K562 (cell line): ENCODE measurements around the gene CYP11A1. TPM values are rescaled to one million over a fixed set of nuclear protein-coding genes. Genes with fewer than 3 reads are reported as not detected.
A peak's percentile ranks its signal among the peaks of the same experiment; 100 is the strongest.

Experiments
- ATAC-seq: fragments of 200-7000 bp; cut with Tn5 transposase; 3 replicates; pipeline ENCODE4 v1.9.1; 2020; ENCODE audit warnings: moderate library complexity
- BruUV-seq: library from RNA; stranded (reverse); fragments of 400-500 nt; replicated peaks from 2 replicates; lab custom pipeline; 2021; lab: Mats Ljungman, UMichigan
- CTCF ChIA-PET: fragments of 300-600 bp; formaldehyde crosslinking; extraction: SDS; loops from one replicate; lab custom pipeline; 2021; ENCODE audit warnings: low intra/inter-chr PET ratio; lab: Yijun Ruan, JAX
- POLR2A ChIA-PET: fragments of 300-600, 350-650 bp; sonication (Branson Sonifier 250); formaldehyde crosslinking; extraction: SDS; loops from one replicate; lab custom pipeline; 2021; ENCODE audit warnings: antibody characterized with exemption, inconsistent platforms; lab: Yijun Ruan, JAX
- DNase-seq, 4 experiments: peaks; one replicate each; pipeline versions ENCODE4 v3.0.0 to v3.0.0-alpha.2; 2011 to 2018; ENCODE audit warnings: low spot score in 3 of 4, mixed read lengths in 3 of 4; ENCODE audit errors: extremely low read depth in 1 of 4
- FAIRE-seq: peaks from 2 replicates; lab custom pipeline; 2011; peaks lifted over from hg19 to GRCh38; lab: Jason Lieb, UNC
- H2AFZ ChIP-seq: 2 replicates; pipeline ENCODE4 v1.6.0; 2011; ENCODE audit warnings: low read depth, low read length, control low read depth, inconsistent platforms
- H3K27ac ChIP-seq: fragments of 200-600 bp; 3 replicates; pipeline ENCODE4 v1.8.0; 2011; ENCODE audit warnings: low read depth, mild to moderate bottlenecking, control low read depth, inconsistent platforms, low read length, moderate library complexity, mixed read lengths; ENCODE audit errors: extremely low read depth
- H3K27me3 ChIP-seq, 2 experiments: fragments of 300-600 bp in 1 of 2; 2 replicates in 1 of 2; 3 replicates in 1 of 2; pipeline versions ENCODE4 v1.6.0 to v1.8.0; 2011; ENCODE audit warnings: inconsistent platforms in 2 of 2, low read length in 2 of 2, mild to moderate bottlenecking in 1 of 2, mixed read lengths in 1 of 2, moderate library complexity in 1 of 2; ENCODE audit not compliant: control insufficient read depth in 2 of 2, insufficient read depth in 2 of 2
- H3K36me3 ChIP-seq: fragments of 300-600 bp; 3 replicates; pipeline ENCODE4 v1.8.0; 2011; ENCODE audit warnings: mild to moderate bottlenecking, low read length, inconsistent platforms; ENCODE audit not compliant: control insufficient read depth, insufficient read depth
- H3K4me1 ChIP-seq, 2 experiments: fragments of 200-600 bp in 1 of 2; replicated peaks in 1 of 2; 2 replicates in 1 of 2; 3 replicates in 1 of 2; pipeline versions ENCODE4 v1.5.1 to v1.8.0; 2011; ENCODE audit warnings: inconsistent platforms in 2 of 2, low read length in 2 of 2, mild to moderate bottlenecking in 1 of 2, mixed read lengths in 1 of 2, moderate library complexity in 1 of 2; ENCODE audit not compliant: control insufficient read depth in 2 of 2, insufficient read depth in 2 of 2
- H3K4me2 ChIP-seq: 2 replicates; pipeline ENCODE4 v1.6.1; 2011; ENCODE audit warnings: low read length, control low read depth, inconsistent platforms, mixed read lengths; ENCODE audit not compliant: insufficient read depth
- H3K4me3 ChIP-seq: fragments of 200-600 bp; sonication (generic), shearing (Covaris generic); 2 replicates; pipeline ENCODE4 v1.5.1; 2016; ENCODE audit warnings: control low read depth, inconsistent platforms
- H3K79me2 ChIP-seq: fragments of 200-600 bp; 3 replicates; pipeline ENCODE4 v1.8.0; 2011; ENCODE audit warnings: low read length, inconsistent platforms; ENCODE audit not compliant: control insufficient read depth, insufficient read depth
- H3K9ac ChIP-seq, 2 experiments: 2 replicates each; pipeline versions ENCODE4 v1.6.0 to v1.6.1; 2011; ENCODE audit warnings: low read depth in 2 of 2, low read length in 2 of 2, control low read depth in 1 of 2, inconsistent platforms in 1 of 2, mild to moderate bottlenecking in 1 of 2, mixed read lengths in 1 of 2; ENCODE audit not compliant: insufficient read depth in 1 of 2
- H3K9me1 ChIP-seq: one replicate; pipeline ENCODE4 v1.6.0; 2011; ENCODE audit warnings: inconsistent platforms, mild to moderate bottlenecking, low read length, moderate library complexity; ENCODE audit not compliant: control insufficient read depth, insufficient read depth
- H3K9me3 ChIP-seq: replicated peaks from 2 replicates; pipeline ENCODE4 v1.5.1; 2011; ENCODE audit warnings: low read depth, low read length, inconsistent platforms; ENCODE audit not compliant: control insufficient read depth, insufficient read depth
- H4K20me1 ChIP-seq: replicated peaks from 2 replicates; pipeline ENCODE4 v1.6.1; 2011; ENCODE audit warnings: low read length, inconsistent platforms, mixed read lengths; ENCODE audit not compliant: control insufficient read depth, insufficient read depth
- CBX5 ChIP-seq: IDR thresholded peaks from 2 replicates; pipeline ENCODE4 v1.6.1; 2014; ENCODE audit warnings: low read depth, borderline replicate concordance
- DPF2 ChIP-seq: fragments of 450-650 bp; IDR thresholded peaks from 2 replicates; pipeline ENCODE4 v1.6.1; 2016
- L3MBTL2 ChIP-seq: fragments of 450-650 bp; IDR thresholded peaks from 2 replicates; pipeline ENCODE4 v1.6.1; 2016; ENCODE audit warnings: mild to moderate bottlenecking, moderate library complexity
- ZNF146 ChIP-seq: IDR thresholded peaks from one replicate; pipeline ENCODE4 v1.6.1; 2018; ENCODE audit warnings: missing compliant biosample characterization; ENCODE audit not compliant: unreplicated experiment
- ZNF75A ChIP-seq: fragments of 450-650 bp; formaldehyde crosslinking; IDR thresholded peaks from 2 replicates; pipeline ENCODE4 v1.4.0; 2020; ENCODE audit warnings: mild to moderate bottlenecking
- WGBS: fragments of 100-300 bp; shearing (Covaris generic); methylation state at CpG from one replicate; pipeline ENCODE4 v1.1.6; 2016; ENCODE audit warnings: low coverage, mixed read lengths; ENCODE audit not compliant: insufficient coverage; ENCODE audit errors: missing lambda C conversion rate; 5-methylcytosine and 5-hydroxymethylcytosine counted together
- in situ Hi-C: fragments of 300-500 bp; cut with MboI; formaldehyde crosslinking; loops from 4 replicates; pipeline ENCODE4 v1.15.0; 2018; ENCODE audit warnings: inconsistent platforms, mixed read lengths
- intact Hi-C: fragments of 100-400 bp; cut with micrococcal nuclease; formaldehyde crosslinking; loops from 2 replicates; pipeline ENCODE4 v1.14.2; 2022
- polyA plus RNA-seq, 8 experiments: library from polyadenylated mRNA; depleted of rRNA in 4 of 8; stranded (reverse) in 5 of 8; unstranded in 3 of 8; fragments of >200 nt; fragmentation: Nextera tagmentation in 2 of 8; fragmentation: Illumina TruSeq in 1 of 8; extraction: Ambion mirVana in 2 of 8; extraction: Trizol in 1 of 8; gene quantifications; 2 replicates each; pipeline versions ENCODE4 v1.2.1 to v1.2.3, GENCODE V29; 2011 to 2014; ENCODE audit warnings: inconsistent platforms in 1 of 8, missing spikeins in 1 of 8
- total RNA-seq, 7 experiments: library from RNA; depleted of rRNA in 6 of 7; stranded (reverse); fragments of >200 nt in 6 of 7; fragmentation: Illumina TruSeq in 2 of 7; extraction: Trizol in 2 of 7; gene quantifications; 2 replicates each; pipeline versions ENCODE4 v1.2.1 to v1.2.3, GENCODE V29; 2011 to 2021; ENCODE audit warnings: low replicate concordance in 1 of 7
- TF ChIP-seq, protein P1 (sequence below), 2 experiments: fragments of 450-650 bp in 1 of 2; sonication (generic) in 1 of 2; formaldehyde crosslinking in 1 of 2; IDR thresholded peaks in 1 of 2; conservative IDR thresholded peaks in 1 of 2; 2 replicates each; pipeline versions ENCODE4 v1.6.1 to v1.8.1; 2016 to 2023; ENCODE audit warnings: mild to moderate bottlenecking in 2 of 2, moderate library complexity in 2 of 2, inconsistent platforms in 1 of 2, missing genetic modification reagents in 1 of 2
- TF ChIP-seq, protein P2 (sequence below), 2 experiments: fragments of 450-650 bp; IDR thresholded peaks; 2 replicates each; pipeline ENCODE4 v1.6.1; 2016; ENCODE audit warnings: mild to moderate bottlenecking in 2 of 2, borderline replicate concordance in 1 of 2, low read depth in 1 of 2, moderate library complexity in 1 of 2
- TF ChIP-seq, protein P3 (sequence below): fragments of 450-650 bp; formaldehyde crosslinking; IDR thresholded peaks from 2 replicates; pipeline ENCODE4 v1.4.0; 2022; ENCODE audit warnings: missing genetic modification characterization

CYP11A1 gene
- total and polyA plus RNA-seq, 9 of the 15 experiments (the other 6 are each of a cell fraction or from before 2014, with no cell fraction given) = 0.06 to 0.24 (median 0.10) TPM; not detected in 4

DNA sequence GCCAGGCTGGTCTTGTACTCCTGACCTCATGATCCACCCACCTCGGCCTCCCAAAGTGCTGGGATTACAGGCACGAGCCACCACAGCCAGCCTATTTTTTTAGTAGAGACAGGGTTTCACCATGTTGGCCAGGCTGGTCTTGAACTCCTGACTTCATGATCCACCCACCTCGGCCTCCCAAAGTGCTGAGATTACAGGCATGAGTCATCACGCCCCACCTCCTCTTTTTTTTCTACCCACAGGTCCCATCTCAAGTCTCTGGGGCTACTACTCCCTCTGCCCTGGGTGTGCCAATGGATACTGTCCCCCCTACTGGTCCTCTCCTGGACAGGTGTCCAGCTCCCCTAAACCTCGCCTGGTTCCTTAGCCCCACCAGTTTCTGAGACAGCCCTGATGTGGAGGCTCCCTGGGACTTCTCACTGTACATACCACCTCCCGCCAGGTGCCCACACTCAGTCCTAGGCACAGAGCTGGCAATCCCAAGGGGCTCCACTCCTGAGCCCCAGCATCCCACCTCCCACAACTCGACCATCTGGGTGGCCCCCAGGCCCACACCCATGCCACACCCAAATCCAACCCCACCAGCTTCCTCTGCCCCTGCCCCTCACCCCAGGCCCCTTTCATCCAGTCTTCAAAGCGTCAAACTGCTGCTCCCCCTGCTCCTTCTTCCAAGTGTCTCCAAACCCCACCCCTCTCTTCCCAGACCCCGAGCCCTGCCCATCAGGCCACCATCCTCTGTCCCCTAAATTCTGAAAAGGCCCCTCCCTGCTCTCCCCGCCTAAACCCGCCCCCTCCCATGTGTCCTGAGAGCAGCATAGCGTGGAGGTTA, 13.1 kb upstream of the CYP11A1 start (continued):
- no peak for TF ChIP-seq CBX5
- TF ChIP-seq DPF2 = peak; percentile 24; the same call in 1 of the 2 replicates
- no peak for TF ChIP-seq ZNF75A (CRISPR knock-in tag)
- TF ChIP-seq L3MBTL2 = no peak
- TF ChIP-seq, protein P1, sequence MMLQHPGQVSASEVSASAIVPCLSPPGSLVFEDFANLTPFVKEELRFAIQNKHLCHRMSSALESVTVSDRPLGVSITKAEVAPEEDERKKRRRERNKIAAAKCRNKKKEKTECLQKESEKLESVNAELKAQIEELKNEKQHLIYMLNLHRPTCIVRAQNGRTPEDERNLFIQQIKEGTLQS (IDR thresholded peaks at IDR 0.05) = peak; percentile 85
- TF ChIP-seq, protein P1 (CRISPR knock-in tag; conservative IDR thresholded peaks at IDR 0.05) = no peak
- no peak for TF ChIP-seq ZNF146 (CRISPR knock-in tag)
- TF ChIP-seq, all 486 proteins: peak for 8

DNA sequence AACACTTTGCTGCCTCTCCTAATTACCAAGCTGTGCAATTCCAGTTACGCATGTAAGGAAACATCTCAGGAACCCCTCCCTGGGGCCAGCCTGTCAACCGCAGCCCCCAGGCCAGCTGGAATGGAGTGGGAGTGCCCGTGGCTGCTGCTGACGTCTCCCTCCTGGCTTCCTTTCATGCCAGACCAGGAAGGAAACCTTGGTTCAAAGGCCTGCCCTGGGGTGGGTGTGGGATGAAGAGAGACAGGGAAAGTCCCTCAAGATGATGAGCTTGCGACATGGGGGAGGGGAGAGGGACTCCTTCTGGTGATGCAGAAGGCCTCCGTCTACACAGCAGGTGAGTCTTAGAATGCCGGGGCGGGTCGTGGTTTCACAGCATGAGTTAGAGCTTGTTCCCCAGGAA, 11.4 kb upstream of the CYP11A1 start:
- intact Hi-C loops (loop anchor here (10.0 kb wide), 1 partner anchor 576 kb away; the partner anchor contains the start of gene RPP25), in situ Hi-C loops (loop anchor here (5.0 kb wide), 1 partner anchor 388 kb away; no protein-coding TSS in a partner anchor)
- no TSS peak for BruUV-seq
- no peak overlapping the region for H3K4me2 ChIP-seq
- no peak overlapping the region for H2AFZ ChIP-seq
- H3K79me2 ChIP-seq = no peaks in the 10 kb centered on the region
- FAIRE-seq = no peak
- DNase-seq = no peak
- no peaks in the 10 kb centered on the region for H3K9me3 ChIP-seq
- H3K9ac ChIP-seq = no peak overlapping the region
- H3K27me3 ChIP-seq = no peaks in the 10 kb centered on the region
- H3K9me1 ChIP-seq = no peaks in the 10 kb centered on the region
- no peak overlapping the region for H3K27ac ChIP-seq
- no peak overlapping the region for H3K4me3 ChIP-seq
- 0 out of 2 replicates have a peak, but pooled peaks cover 3% of the 10 kb centered on the region for H4K20me1 ChIP-seq
- peaks cover 12 to 25% of the 10 kb centered on the region in 2 experiments; a peak in 4 of 5 replicates for H3K4me1 ChIP-seq
- no peak for ATAC-seq
- POLR2A ChIA-PET = interaction anchor here (0.8 to 1.0 kb wide), 4 partner anchors 50 to 140 kb away, joined by 3 to 5 read pairs (median 3); partner anchors contain the start of gene UBL7
- CTCF ChIA-PET = no interaction called here
- WGBS = 19% methylated on average over 9 of the region's 9 CpGs
- H3K36me3 ChIP-seq = no peaks in the 10 kb centered on the region
- TF ChIP-seq, protein P2, sequence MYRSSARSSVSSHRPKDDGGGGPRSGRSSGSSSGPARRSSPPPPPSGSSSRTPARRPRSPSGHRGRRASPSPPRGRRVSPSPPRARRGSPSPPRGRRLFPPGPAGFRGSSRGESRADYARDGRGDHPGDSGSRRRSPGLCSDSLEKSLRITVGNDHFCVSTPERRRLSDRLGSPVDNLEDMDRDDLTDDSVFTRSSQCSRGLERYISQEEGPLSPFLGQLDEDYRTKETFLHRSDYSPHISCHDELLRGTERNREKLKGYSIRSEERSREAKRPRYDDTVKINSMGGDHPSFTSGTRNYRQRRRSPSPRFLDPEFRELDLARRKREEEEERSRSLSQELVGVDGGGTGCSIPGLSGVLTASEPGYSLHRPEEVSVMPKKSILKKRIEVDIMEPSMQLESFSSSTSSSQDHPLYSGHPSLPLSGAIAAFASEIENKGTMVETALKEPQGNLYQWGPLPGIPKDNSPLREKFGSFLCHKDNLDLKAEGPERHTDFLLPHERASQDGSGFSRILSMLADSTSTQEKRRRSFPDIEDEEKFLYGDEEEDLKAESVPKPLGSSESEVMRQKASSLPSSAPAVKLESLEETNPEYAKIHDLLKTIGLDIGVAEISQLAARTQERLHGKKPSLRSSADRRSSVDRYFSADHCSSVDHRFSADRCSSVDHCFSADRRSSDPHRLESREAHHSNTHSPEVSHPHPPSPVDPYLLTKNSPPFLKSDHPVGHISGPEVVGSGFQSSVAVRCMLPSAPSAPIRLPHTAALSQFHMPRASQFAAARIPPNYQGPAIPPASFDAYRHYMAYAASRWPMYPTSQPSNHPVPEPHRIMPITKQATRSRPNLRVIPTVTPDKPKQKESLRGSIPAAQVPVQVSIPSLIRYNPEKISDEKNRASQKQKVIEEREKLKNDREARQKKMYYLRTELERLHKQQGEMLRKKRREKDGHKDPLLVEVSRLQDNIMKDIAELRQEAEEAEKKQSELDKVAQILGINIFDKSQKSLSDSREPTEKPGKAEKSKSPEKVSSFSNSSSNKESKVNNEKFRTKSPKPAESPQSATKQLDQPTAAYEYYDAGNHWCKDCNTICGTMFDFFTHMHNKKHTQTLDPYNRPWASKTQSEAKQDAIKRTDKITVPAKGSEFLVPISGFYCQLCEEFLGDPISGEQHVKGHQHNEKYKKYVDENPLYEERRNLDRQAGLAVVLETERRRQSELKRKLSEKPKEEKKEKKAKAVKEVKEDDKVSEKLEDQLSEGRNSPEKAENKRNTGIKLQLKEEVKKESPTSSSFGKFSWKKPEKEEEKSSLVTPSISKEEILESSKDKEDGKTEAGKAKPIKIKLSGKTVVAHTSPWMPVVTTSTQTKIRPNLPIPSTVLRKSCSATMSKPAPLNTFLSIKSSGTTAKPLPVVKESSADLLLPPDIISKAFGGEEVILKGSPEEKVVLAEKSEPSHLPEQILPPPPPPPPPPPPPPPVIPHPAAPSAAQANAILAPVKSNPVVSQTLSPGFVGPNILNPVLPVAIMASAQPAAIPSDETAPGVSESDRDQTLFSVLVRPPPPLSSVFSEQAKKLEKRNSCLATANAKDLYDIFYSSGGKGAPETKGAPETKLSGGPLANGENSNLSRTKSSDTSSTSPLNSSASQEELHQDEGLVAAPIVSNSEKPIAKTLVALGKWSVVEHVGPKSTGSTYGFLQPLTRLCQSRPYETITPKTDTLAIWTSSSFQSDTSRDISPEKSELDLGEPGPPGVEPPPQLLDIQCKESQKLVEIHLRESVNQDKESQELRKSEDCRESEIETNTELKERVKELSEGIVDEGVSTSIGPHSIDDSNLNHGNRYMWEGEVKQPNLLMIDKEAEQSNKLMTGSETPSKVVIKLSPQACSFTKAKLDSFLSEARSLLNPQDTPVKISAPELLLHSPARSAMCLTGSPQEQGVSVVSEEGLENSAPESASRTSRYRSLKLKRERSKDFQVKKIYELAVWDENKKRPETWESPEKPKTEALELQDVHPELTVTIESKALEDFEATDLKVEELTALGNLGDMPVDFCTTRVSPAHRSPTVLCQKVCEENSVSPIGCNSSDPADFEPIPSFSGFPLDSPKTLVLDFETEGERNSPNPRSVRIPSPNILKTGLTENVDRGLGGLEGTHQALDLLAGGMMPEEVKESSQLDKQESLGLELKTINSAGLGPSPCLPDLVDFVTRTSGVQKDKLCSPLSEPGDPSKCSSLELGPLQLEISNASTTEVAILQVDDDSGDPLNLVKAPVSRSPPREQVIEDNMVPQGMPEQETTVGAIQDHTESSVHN (IDR thresholded peaks at IDR 0.05; ENCODE audit: borderline replicate concordance in 1 of 2, low read depth in 1 of 2) = no peak
- TF ChIP-seq, protein P3, sequence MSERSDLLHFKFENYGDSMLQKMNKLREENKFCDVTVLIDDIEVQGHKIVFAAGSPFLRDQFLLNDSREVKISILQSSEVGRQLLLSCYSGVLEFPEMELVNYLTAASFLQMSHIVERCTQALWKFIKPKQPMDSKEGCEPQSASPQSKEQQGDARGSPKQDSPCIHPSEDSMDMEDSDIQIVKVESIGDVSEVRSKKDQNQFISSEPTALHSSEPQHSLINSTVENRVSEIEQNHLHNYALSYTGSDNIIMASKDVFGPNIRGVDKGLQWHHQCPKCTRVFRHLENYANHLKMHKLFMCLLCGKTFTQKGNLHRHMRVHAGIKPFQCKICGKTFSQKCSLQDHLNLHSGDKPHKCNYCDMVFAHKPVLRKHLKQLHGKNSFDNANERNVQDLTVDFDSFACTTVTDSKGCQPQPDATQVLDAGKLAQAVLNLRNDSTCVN (CRISPR knock-in tag) = no peak
